HG02852 (cell line): ENCODE results near the gene PPARG.
"Not testable (repeated sequence)": the region's sequence is repeated elsewhere in the genome, so short reads cannot be mapped to it uniquely, and the experiment has no call there.

Experiments
- ATAC-seq: cut with Tn5 transposase; IDR thresholded peaks from one replicate; pipeline ENCODE4 v1.9.1; 2021; ENCODE audit warnings: mild to moderate bottlenecking, moderate library complexity; ENCODE audit not compliant: unreplicated experiment

PPARG gene

GRCh38 chr3:12478326-12478725, 189.5 kb downstream of the PPARG start:
- no peak for ATAC-seq

GRCh38 chr3:12479198-12479597, 190.3 kb downstream of the PPARG start:
- not testable (repeated sequence) for ATAC-seq

GRCh38 chr3:12479919-12480427, 191.1 kb downstream of the PPARG start:
- ATAC-seq = no peak

GRCh38 chr3:12483410-12483809, 194.5 kb downstream of the PPARG start:
- ATAC-seq = no peak

GRCh38 chr3:12483872-12484197, 195.0 kb downstream of the PPARG start:
- ATAC-seq = no peak
